NCI-H2227 (cell line): ENCODE results near the gene RNF223.
A peak's percentile ranks its signal among the peaks of the same experiment; 100 is the strongest.
"Not testable (repeated sequence)": the region's sequence is repeated elsewhere in the genome, so short reads cannot be mapped to it uniquely, and the experiment has no call there.

Experiments
- DNase-seq: peaks from one replicate; lab custom pipeline; 2025; ENCODE audit not compliant: unreplicated experiment; lab: John Stamatoyannopoulos, UW

Gene RNF223

GRCh38 chr1:1061682-1062345 is 12.3 kb downstream of the RNF223 start:
- no peak for DNase-seq

- peak; percentile 19 for DNase-seq
Observed at GRCh38 chr1:1060281-1061000, 13.7 kb downstream of the RNF223 start.

GRCh38 chr1:1059494-1060280 is 14.4 kb downstream of the RNF223 start:
- peak; percentile 91 for DNase-seq

GRCh38 chr1:1058921-1059493 is 15.1 kb downstream of the RNF223 start:
- DNase-seq = peak; percentile 70

- no peak for DNase-seq
Observed at GRCh38 chr1:1058088-1058905, 15.8 kb downstream of the RNF223 start.

GRCh38 chr1:1057769-1058087 is 16.4 kb downstream of the RNF223 start:
- DNase-seq = not testable (repeated sequence)

GRCh38 chr1:1055841-1056736 is 18.0 kb downstream of the RNF223 start:
- DNase-seq = no peak

- no peak for DNase-seq
Observed at GRCh38 chr1:1054971-1055370, 19.1 kb downstream of the RNF223 start.

- no peak for DNase-seq
Observed at GRCh38 chr1:1054099-1054700, 19.9 kb downstream of the RNF223 start.

- DNase-seq = no peak
Observed at GRCh38 chr1:1053682-1054081, 20.4 kb downstream of the RNF223 start.

- DNase-seq = no peak
Observed at GRCh38 chr1:1053022-1053421, 21.1 kb downstream of the RNF223 start.

- no peak for DNase-seq
Observed at GRCh38 chr1:1052003-1052840, 21.9 kb downstream of the RNF223 start.

GRCh38 chr1:1051127-1051810 is 22.8 kb downstream of the RNF223 start:
- no peak for DNase-seq

GRCh38 chr1:1050577-1051052 is 23.5 kb downstream of the RNF223 start:
- no peak for DNase-seq

GRCh38 chr1:1049318-1050165 is 24.6 kb downstream of the RNF223 start:
- no peak for DNase-seq

- DNase-seq = no peak
Observed at GRCh38 chr1:1048765-1049164, 25.3 kb downstream of the RNF223 start.

- no peak for DNase-seq
Observed at GRCh38 chr1:1047963-1048362, 26.1 kb downstream of the RNF223 start.
